Breast epithelium (tissue), 4 donors: ENCODE results near the gene CRELD2. TPM values are rescaled to one million over a fixed set of nuclear protein-coding genes. Genes with fewer than 3 reads are reported as not detected.

Source experiments
- DNase-seq, 2 donors: peaks; one replicate each; pipeline ENCODE4 v3.0.0-alpha.2; 2019; ENCODE audit warnings: low spot score in 2 of 2
- H3K27ac ChIP-seq, 2 donors: fragments of 200-600 bp; sonication (generic) in 1 of 2; one replicate each; pipeline ENCODE4 v1.5.1; 2016 to 2019; ENCODE audit warnings: mild to moderate bottlenecking in 1 of 2
- H3K27me3 ChIP-seq, 2 donors: fragments of 200-600 bp; sonication (generic) in 1 of 2; one replicate each; pipeline versions ENCODE4 v1.5.1 to v1.6.0; 2017 to 2019; ENCODE audit warnings: control low read depth in 1 of 2, mild to moderate bottlenecking in 1 of 2
- H3K36me3 ChIP-seq: fragments of 200-600 bp; one replicate; pipeline ENCODE4 v1.5.1; 2019
- H3K4me1 ChIP-seq, 2 donors: fragments of 200-600 bp; sonication (generic); one replicate each; pipeline ENCODE4 v1.5.1; 2016 to 2019; ENCODE audit warnings: control low read depth in 1 of 2
- H3K4me3 ChIP-seq, 3 donors: fragments of 200-600 bp; sonication (generic); 1 replicate in 2 of 3; 2 replicates in 1 of 3; pipeline ENCODE4 v1.5.1; 2016 to 2019; ENCODE audit warnings: mild to moderate bottlenecking in 3 of 3, moderate library complexity in 2 of 3
- H3K9me3 ChIP-seq, 2 donors: fragments of 200-600 bp; sonication (generic) in 1 of 2; one replicate each; pipeline ENCODE4 v1.5.1; 2016 to 2019; ENCODE audit warnings: control low read depth in 1 of 2
- POLR2A ChIP-seq: fragments of 450-650 bp; IDR thresholded peaks from one replicate; pipeline ENCODE4 v1.6.1; 2016; ENCODE audit warnings: antibody characterized with exemption, mild to moderate bottlenecking, moderate library complexity
- POLR2AphosphoS5 ChIP-seq, 3 donors: sonication (generic); formaldehyde crosslinking; IDR thresholded peaks; one replicate each; pipeline ENCODE4 v1.6.1; 2017; ENCODE audit warnings: antibody characterized with exemption in 3 of 3
- intact Hi-C: fragments of 100-400 bp; cut with DNase I; formaldehyde crosslinking; loops from one replicate; pipeline ENCODE4 v1.15.1; 2023; ENCODE audit warnings: low total_unique reads
- total RNA-seq, 3 donors: library from RNA; depleted of rRNA; stranded (reverse); fragments of >200 nt; gene quantifications; one replicate each; pipeline ENCODE4 v1.1.0, GENCODE V29; 2016
- TF ChIP-seq, protein P1 (sequence below), 3 donors: fragments of 450-650 bp; IDR thresholded peaks; one replicate each; pipeline ENCODE4 v1.5.1; 2016 to 2017; ENCODE audit warnings: antibody characterized with exemption in 3 of 3, mild to moderate bottlenecking in 3 of 3, moderate library complexity in 3 of 3

The CRELD2 gene
- total RNA-seq, 3 donors from 2014 or later: 20.6 to 59.3 (median 39.5) TPM

DNA sequence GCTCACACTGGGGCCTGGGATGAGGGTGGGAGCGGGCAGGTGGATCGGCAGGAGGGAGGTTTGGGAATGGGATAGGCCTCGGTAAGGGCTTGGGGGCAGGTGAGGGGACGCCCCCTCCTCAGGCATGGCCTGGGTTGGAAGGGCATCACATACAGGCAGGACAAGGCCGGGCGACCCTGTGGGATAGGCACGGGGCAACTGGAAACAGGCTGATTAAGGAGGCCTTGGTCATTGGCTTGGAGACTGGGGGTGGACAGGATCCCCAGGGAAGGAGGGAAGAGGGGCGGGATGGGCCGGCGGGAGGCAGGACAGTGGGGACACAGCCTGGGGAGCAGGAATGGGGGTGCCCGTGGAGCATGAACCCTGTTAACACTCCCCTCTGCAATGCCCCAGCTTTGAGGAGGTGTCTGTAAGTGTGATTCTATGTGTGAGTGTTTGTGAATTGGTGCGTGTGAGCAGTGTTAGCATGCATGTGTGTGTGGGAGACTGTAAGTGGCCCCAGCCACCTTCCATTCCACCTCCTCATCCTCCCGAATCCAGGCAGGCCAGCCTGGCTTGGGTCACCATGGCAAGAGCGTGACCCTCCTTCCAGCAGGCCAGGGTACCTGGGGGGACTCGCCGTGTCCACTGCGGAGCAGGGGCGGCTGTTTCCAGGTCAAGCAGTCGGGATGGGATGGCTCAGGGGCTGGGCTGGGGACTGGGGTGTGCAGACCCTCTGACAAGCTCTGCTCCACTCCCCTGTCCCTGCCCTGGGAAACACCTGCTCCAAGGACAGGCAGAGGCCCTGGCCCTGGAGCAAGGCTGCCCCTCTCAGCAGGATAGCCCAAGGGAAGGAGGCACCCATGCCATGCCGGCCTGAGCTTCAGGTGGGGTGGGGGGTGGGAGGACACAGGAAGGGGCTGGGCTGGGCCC, 38.7 kb downstream of the CRELD2 start:
- no peaks in the 10 kb centered on the region for H3K9me3 ChIP-seq
- H3K36me3 ChIP-seq: no peaks in the 10 kb centered on the region
- H3K27ac ChIP-seq: peak overlapping the region; percentile 8 to 99
- H3K4me3 ChIP-seq: no peak overlapping the region
- intact Hi-C loops: loop anchor here (10.0 kb wide), 1 partner anchor 228 kb away; the partner anchor contains the start of gene TRABD
- TF ChIP-seq POLR2AphosphoS5 (IDR thresholded peaks at IDR 0.05) (no peak), POLR2A (no peak)
- TF ChIP-seq, protein P1, sequence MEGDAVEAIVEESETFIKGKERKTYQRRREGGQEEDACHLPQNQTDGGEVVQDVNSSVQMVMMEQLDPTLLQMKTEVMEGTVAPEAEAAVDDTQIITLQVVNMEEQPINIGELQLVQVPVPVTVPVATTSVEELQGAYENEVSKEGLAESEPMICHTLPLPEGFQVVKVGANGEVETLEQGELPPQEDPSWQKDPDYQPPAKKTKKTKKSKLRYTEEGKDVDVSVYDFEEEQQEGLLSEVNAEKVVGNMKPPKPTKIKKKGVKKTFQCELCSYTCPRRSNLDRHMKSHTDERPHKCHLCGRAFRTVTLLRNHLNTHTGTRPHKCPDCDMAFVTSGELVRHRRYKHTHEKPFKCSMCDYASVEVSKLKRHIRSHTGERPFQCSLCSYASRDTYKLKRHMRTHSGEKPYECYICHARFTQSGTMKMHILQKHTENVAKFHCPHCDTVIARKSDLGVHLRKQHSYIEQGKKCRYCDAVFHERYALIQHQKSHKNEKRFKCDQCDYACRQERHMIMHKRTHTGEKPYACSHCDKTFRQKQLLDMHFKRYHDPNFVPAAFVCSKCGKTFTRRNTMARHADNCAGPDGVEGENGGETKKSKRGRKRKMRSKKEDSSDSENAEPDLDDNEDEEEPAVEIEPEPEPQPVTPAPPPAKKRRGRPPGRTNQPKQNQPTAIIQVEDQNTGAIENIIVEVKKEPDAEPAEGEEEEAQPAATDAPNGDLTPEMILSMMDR (IDR thresholded peaks at IDR 0.05): no peak
- peaks cover 17 to 40% of the 10 kb centered on the region in 2 donors for H3K4me1 ChIP-seq
- no peak for DNase-seq
- no peaks in the 10 kb centered on the region for H3K27me3 ChIP-seq

DNA sequence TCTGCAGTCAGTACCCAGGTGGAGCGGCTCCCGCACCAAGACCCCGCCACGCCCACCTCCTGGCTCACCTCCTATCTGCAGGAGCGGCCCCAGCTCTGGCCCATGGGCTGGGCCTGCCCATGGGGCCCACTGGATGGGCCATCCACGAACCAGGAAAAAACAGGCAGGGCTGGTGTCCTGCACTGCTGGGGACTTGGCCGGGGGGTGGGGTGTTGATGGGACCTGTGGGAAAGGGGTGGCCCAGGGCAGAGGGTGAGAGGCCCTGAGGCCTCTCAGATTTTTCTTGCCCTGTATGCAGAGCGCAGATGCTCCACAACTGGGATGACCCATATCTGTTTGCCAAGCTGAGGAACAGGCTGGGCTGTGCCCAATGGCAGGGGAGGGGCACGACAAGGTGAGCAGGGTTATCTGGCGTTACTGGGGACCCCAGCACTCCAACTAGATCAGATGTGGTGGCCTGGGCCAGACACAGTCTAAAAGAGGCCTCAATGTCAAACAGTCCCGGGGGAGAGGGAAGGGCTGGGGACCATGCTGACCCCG, 39.5 kb downstream of the CRELD2 start:
- Histone ChIP-seq H3K27ac (no peak overlapping the region), H3K4me1 (peaks cover 23 to 37% of the 10 kb centered on the region in 2 donors), H3K4me3 (no peak overlapping the region), H3K27me3 (no peaks in the 10 kb centered on the region), H3K9me3 (no peaks in the 10 kb centered on the region), H3K36me3 (no peaks in the 10 kb centered on the region)
- intact Hi-C loops: loop anchor here (10.0 kb wide), 1 partner anchor 227 kb away; the partner anchor contains the start of gene TRABD
- DNase-seq: no peak
- TF ChIP-seq, protein P1 (IDR thresholded peaks at IDR 0.05): no peak
- TF ChIP-seq POLR2AphosphoS5 (IDR thresholded peaks at IDR 0.05): no peak
- TF ChIP-seq POLR2A: no peak

DNA sequence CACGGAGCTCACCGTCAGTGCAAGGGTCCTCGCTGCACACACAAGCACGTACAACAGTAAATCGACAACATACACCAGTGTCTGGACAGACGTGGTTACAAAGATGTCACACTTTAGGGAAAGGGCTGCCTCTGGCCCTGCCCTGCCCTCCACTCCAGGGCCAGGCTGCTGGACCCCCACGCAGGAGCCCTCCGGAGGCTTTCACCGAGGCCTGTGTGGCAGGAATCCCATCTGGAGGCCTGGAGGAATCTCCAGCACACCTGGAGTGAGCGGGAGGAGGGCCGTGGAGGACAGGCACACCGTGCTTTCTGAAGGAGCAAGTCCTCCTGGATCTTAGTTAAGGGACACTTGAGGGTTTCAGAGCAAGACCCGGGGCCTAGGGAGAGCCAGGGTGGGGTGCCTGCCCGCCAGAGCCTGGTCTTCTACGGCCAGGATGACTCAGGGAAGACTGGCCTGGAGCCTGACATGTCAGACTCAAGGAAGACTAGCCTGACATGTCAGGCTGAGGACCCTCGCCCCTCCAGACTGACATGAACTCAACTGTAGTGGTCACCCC, 40.0 kb downstream of the CRELD2 start:
- no peaks in the 10 kb centered on the region for H3K9me3 ChIP-seq
- no peaks in the 10 kb centered on the region for H3K27me3 ChIP-seq
- no peak for DNase-seq
- peaks cover 28 to 37% of the 10 kb centered on the region in 2 donors for H3K4me1 ChIP-seq
- no peak overlapping the region for H3K4me3 ChIP-seq
- intact Hi-C loops: loop anchor here (10.0 kb wide), 1 partner anchor 226 kb away; the partner anchor contains the start of gene TRABD
- TF ChIP-seq POLR2AphosphoS5 (IDR thresholded peaks at IDR 0.05) (no peak), POLR2A (no peak)
- TF ChIP-seq, protein P1 (IDR thresholded peaks at IDR 0.05): no peak
- H3K27ac ChIP-seq: peak overlapping the region; percentile 96 to 99
- H3K36me3 ChIP-seq: no peaks in the 10 kb centered on the region

DNA sequence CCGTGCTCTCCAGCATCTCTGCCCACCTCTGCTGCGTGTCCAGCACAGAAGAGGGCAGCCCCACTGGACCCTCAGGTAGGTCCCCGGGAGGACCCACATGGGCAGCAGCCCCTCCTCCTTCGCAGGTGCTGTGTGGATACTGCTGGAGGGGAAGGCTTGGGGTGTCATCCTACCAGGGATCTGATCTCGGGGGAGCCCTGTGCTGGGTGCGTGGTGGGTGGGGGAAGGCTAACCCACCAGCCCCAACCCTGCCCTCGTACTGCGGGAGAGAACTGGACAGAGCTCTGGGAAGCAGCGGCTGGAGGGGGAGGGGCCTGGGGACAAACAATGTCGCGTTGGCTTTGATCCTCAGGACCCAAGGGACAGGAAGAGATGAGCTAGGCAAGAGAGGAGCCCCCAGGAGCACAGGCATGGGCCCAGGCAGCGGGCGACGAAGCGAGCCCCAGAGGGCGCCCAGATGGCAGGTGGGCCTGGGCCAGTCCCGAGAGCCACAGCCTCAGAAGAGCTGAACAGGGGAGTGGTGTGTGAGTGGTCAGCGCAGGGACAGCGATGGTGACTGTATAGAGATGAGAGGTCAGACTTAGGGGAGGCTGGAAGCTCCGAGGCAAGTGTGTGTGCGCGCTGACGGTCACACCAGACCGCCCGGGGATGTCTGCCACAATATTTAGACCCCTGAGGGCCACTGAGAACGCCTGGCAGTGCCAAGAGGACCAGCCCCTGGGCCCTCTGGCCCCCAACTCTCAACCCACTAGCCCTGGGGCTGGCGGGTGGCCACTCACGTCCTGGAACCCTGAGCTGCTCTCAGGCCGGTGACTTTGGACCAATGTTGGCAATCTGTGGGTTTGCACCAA, 40.7 kb downstream of the CRELD2 start:
- Histone ChIP-seq H3K4me1 (peaks cover 33 to 37% of the 10 kb centered on the region in 2 donors), H3K9me3 (no peaks in the 10 kb centered on the region), H3K4me3 (peak overlapping the region; percentile 73 to 95 (median 92)), H3K27me3 (no peaks in the 10 kb centered on the region), H3K36me3 (no peaks in the 10 kb centered on the region), H3K27ac (peak overlapping the region; percentile 96 to 99)
- TF ChIP-seq, protein P1 (IDR thresholded peaks at IDR 0.05): no peak
- TF ChIP-seq POLR2AphosphoS5 (IDR thresholded peaks at IDR 0.05) (no peak), POLR2A (no peak)
- no peak for DNase-seq
- intact Hi-C loops: loop anchor here (10.0 kb wide), 1 partner anchor 226 kb away; the partner anchor contains the start of gene TRABD
